GM12801 (cell line): ENCODE data around the gene DUSP9.

Experiments
- CTCF ChIP-seq: IDR thresholded peaks from one replicate; pipeline ENCODE4 v1.5.1; 2011; ENCODE audit warnings: control low read depth; ENCODE audit not compliant: insufficient read length; ENCODE audit errors: extremely low read depth

Gene DUSP9

DNA sequence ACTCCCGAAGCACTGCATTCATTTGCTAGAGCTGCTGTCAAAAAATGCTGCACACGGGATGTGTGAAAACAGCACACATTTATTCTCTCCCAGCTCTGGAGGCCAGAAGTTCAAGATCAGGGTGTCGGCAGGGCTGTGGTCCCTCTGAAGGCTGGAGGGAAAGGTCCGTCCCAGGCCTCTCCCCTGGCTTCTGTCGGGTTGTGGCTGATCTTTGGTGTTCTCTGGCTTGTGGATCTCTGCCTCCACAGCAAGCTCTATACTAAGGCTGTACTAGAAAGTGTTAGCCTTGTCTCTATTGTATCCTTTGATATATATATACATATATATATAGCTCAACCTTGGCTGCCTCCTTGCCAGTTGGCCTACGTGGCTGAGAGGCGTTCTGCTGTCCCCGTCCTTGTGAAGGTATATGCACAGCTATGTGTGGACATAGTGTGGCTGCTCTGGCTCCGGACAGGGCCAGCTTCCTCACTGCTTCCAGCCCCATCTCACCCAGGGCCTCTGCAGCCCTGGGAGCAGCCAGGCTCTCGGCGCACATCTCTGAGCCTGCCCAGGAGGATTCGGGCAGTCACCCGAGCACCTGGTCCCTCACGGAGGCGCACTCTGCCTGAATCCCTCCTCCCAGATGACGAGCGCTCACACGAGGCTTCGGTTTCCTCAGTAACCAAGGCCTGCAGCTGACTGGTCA is 15.0 kb upstream of the DUSP9 start:
- no peak for TF ChIP-seq CTCF

GRCh38 chrX:153632595-153632946 is 14.4 kb upstream of the DUSP9 start:
- TF ChIP-seq CTCF: no peak

DNA sequence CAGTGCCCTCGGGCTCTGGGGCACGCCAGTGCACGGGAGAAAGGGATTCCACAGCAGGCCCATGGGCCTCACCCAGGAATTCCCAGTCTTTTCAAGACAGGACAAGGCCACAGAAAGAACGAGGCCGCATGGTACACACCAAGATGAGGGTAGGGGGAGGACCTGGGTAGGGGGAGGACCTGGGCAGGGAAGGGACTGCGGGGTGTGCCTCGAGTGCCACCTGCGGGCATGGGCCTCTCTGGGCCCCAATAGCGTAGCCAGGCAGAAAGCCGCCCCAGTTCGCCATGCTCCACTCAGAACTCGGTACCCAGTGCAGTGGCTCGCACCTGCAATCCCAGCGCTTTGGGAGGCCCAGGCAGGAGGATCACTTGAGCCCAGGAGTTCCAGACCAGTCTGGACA is 14.0 kb upstream of the DUSP9 start:
- TF ChIP-seq CTCF: no peak

GRCh38 chrX:153633607-153634180 is 13.3 kb upstream of the DUSP9 start:
- no peak for TF ChIP-seq CTCF

- TF ChIP-seq CTCF: no peak
Measured at GRCh38 chrX:153634236-153634635, 12.8 kb upstream of the DUSP9 start.

GRCh38 chrX:153634832-153635231 is 12.2 kb upstream of the DUSP9 start:
- TF ChIP-seq CTCF: no peak

DNA sequence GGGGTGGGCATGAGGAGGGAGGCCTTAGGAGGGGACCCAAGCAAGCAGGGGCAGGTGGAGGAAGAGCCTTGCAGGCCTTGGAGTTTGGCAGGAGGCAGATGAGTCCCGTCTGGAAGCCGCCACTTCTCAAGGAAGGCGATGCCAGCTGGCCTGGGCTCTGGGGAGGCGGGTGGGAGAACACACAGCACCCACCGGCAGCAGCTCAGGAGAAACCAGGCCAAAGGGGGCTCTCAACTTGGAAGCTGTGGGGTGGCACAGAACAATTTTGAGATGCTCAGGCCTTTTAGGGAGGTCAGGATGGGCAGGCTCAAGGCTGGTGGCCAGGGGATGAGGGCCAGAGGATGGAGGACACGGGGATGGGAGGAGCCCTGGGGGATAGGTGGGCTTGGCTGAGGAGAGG is 11.6 kb upstream of the DUSP9 start:
- TF ChIP-seq CTCF: no peak
